Neutrophil (primary cell): ENCODE measurements around the gene ARCN1.

ENCODE experiments used
- H3K27ac ChIP-seq: fragments of 200-600 bp; sonication (generic); 2 replicates; pipeline ENCODE4 v1.5.1; 2016; ENCODE audit warnings: mild to moderate bottlenecking, moderate library complexity
- H3K27me3 ChIP-seq: fragments of 200-600 bp; sonication (generic); 2 replicates; pipeline ENCODE4 v1.6.0; 2016; ENCODE audit warnings: mild to moderate bottlenecking
- H3K36me3 ChIP-seq: fragments of 200-600 bp; sonication (generic); 2 replicates; pipeline ENCODE4 v1.5.1; 2017
- H3K4me1 ChIP-seq, 2 experiments: fragments of 200-600 bp in 1 of 2; sonication (generic) in 1 of 2; 1 replicate in 1 of 2; 2 replicates in 1 of 2; pipeline versions ENCODE4 v1.5.1 to v1.6.1; 2013 to 2016; ENCODE audit warnings: low read depth in 1 of 2, low read length in 1 of 2, mild to moderate bottlenecking in 1 of 2, moderate library complexity in 1 of 2; ENCODE audit not compliant: control insufficient read depth in 1 of 2, insufficient read depth in 1 of 2
- H3K4me3 ChIP-seq, 2 experiments: fragments of 200-600 bp in 1 of 2; sonication (generic) in 1 of 2; 1 replicate in 1 of 2; 2 replicates in 1 of 2; pipeline ENCODE4 v1.5.1; 2013 to 2016; ENCODE audit warnings: low read depth in 1 of 2, low read length in 1 of 2, mild to moderate bottlenecking in 1 of 2, moderate library complexity in 1 of 2
- H3K9me3 ChIP-seq: fragments of 200-600 bp; sonication (generic); 2 replicates; pipeline ENCODE4 v1.5.1; 2016
- TF ChIP-seq, protein P1 (sequence below): fragments of 200-600 bp; sonication (generic); IDR thresholded peaks from 2 replicates; pipeline ENCODE4 v1.5.1; 2016; ENCODE audit warnings: antibody characterized with exemption

ARCN1 gene

DNA sequence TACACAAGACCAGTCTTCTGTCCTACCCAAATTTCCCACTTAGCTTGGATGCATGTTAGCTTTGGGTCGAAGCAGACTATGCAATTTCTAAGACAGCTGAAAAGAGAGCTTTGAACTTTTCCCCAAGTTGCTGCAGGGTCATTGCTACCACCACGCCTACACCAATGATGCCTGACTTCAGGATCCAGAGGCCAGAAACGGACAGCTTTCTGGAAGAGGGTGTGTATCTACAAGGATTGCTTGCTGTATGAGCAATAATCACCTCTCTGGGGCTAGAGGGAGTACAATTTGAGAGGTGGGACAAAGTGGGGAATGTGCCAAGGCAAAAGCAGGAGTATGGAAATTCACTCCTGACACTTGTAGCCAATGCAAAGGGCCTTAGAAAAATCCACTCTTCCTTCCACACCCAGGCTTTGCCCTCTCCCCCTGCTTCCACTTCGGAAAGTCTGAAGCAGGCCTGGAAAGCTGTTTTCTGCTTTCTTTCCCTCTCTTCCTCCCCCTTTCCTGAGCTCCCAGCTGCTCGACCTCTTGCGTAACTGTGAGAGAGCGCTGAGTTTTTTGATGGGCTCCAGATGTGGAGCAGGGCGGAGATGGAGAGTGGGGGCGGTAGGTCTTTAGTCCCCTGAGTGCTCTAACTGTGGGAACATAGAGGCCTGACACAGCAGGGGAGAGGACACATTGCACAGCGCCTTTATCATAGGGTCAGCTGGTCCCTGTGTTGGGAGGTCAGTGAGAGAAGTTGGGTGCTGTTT, 33.1 kb downstream of the ARCN1 start:
- Histone ChIP-seq H3K27me3 (peaks cover 59% of the 10 kb centered on the region), H3K9me3 (no peaks in the 10 kb centered on the region), H3K27ac (no peak overlapping the region), H3K4me1 (peaks cover 28 to 31% of the 10 kb centered on the region in 2 experiments), H3K4me3 (no peak overlapping the region), H3K36me3 (peaks cover 30% of the 10 kb centered on the region)
- TF ChIP-seq, protein P1, sequence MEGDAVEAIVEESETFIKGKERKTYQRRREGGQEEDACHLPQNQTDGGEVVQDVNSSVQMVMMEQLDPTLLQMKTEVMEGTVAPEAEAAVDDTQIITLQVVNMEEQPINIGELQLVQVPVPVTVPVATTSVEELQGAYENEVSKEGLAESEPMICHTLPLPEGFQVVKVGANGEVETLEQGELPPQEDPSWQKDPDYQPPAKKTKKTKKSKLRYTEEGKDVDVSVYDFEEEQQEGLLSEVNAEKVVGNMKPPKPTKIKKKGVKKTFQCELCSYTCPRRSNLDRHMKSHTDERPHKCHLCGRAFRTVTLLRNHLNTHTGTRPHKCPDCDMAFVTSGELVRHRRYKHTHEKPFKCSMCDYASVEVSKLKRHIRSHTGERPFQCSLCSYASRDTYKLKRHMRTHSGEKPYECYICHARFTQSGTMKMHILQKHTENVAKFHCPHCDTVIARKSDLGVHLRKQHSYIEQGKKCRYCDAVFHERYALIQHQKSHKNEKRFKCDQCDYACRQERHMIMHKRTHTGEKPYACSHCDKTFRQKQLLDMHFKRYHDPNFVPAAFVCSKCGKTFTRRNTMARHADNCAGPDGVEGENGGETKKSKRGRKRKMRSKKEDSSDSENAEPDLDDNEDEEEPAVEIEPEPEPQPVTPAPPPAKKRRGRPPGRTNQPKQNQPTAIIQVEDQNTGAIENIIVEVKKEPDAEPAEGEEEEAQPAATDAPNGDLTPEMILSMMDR = no peak

DNA sequence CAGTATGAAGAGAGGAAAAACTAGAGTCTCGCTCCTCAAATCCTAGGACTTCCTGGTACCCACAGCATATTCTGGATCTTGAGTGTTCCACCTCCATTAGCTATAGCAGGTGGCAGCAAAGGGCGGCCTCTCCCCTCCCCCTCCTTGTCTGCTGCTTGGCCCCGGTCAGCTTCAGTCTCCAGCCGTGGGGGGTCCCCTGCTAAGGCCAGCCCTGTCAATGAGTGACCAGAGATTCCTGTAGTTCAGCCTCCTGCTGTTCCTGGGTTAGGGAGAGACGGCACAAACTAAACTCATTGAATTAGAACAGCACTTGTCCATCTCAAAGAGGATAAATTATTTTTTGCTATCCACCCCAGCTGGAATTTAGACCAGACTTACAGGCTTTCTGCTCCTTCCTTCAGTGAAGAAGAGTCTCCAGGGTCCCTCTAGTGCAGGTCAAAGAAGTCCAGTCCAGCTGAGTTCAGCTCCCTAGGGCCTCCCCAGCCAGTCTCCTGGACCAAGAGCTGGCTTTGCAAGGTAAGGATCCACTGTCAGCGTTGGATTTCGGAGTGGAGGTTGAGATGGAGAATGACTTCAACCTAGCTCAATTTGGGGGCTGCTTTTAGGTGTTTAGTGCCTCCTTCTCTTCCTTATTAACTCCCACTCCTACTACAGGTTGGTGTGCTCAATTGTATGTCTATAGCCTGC, 34.1 kb downstream of the ARCN1 start:
- Histone ChIP-seq H3K4me1 (peaks cover 37 to 41% of the 10 kb centered on the region in 2 experiments), H3K4me3 (no peak overlapping the region), H3K27ac (no peak overlapping the region), H3K9me3 (no peaks in the 10 kb centered on the region), H3K36me3 (peaks cover 20% of the 10 kb centered on the region), H3K27me3 (peaks cover 69% of the 10 kb centered on the region)
- TF ChIP-seq, protein P1 = no peak

DNA sequence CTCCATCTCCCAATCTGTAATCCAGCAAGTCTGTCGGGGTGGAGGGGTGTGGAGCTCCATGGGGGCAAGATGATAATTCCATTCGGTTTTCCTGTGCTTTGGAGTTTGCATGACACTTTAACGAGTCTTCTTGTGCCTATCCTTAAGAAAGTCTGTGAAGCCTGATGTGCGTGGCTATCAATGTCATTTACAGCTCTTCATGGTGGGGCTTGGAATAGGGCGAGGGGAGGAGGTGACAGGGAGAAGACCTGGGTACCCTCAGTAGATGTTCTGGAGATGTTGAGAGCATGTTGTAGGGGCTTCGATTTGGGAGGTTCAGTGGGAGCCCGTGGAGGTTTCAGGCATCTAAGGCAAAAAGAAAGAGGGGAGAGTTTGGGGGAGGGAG, 34.6 kb downstream of the ARCN1 start:
- TF ChIP-seq, protein P1 = no peak
- Histone ChIP-seq H3K27me3 (peaks cover 74% of the 10 kb centered on the region), H3K4me1 (peaks cover 37 to 42% of the 10 kb centered on the region in 2 experiments), H3K27ac (no peak overlapping the region), H3K4me3 (no peak overlapping the region), H3K9me3 (no peaks in the 10 kb centered on the region), H3K36me3 (peaks cover 15% of the 10 kb centered on the region)

DNA sequence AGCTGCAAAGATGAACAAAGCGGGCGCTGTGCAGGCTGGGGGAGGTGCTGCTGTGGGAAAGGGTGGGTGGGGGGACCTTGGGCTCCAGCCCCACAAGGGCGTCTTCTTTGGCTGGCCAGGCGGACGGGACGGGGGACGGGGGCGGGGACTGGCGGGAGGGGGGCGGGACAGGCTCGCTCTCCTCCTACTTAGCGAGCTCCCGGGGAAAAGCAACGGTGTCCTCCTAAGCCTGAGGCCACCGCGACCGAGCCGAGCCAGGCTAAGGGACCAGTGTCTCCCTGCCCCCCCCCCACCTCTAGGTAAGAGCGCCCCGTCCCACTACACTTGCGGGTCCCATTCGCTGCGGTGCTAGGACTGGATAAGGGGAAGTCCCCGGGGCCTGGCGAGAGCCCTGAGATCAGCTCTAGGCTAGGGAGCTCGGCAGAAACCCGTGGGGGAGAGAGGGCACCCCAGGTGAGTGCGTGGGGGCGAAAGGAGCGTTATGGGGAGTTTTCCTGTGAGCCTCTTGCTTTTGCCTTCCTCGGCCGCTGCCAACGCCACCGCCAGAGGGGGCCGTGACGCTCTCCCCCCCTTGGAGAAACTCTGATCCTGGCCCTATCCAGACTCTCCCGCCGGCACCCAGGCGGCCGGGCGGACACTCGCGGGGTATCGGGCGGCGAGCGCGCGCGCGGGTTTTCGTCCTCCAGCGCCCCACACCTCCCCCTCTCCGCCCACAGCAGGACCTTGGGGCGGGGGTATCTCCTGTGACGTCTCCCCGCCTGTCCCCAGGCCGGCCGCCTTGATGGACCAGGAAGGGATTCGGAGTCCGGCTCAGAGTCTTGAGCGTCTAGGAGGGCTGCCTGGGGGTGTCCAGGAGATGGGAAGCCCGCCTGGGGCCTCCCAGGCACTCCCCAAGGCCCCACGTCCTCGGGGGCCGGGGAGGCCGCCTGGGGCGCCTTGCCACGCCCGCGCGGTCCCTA, 35.5 kb downstream of the ARCN1 start, which contains the start of gene PHLDB1:
TSS of gene PHLDB1 (plus strand) at position 215 of the 959 bp plus-strand sequence. CDS start 6,222 bp downstream, outside the sequence.
- Histone ChIP-seq H3K4me3 (peak within 1 kb of the TSS; percentile 32 to 48), H3K27ac (no peak within 1 kb of the TSS), H3K4me1 (peaks cover 42 to 48% of the 10 kb centered on the region in 2 experiments), H3K9me3 (no peaks in the 10 kb centered on the region), H3K36me3 (peaks cover 7% of the 10 kb centered on the region), H3K27me3 (peaks cover 83% of the 10 kb centered on the region)
- TF ChIP-seq, protein P1 = no peak
